HCT116 (cell line): ENCODE measurements around the gene CFAP74. TPM values are rescaled to one million over a fixed set of nuclear protein-coding genes. Genes with fewer than 3 reads are reported as not detected.

Experiments used
- ATAC-seq: fragments of 200-7000 bp; cut with Tn5 transposase; 2 replicates; pipeline ENCODE4 v1.9.1; 2020; ENCODE audit warnings: mild to moderate bottlenecking, moderate library complexity
- BruUV-seq: library from RNA; stranded (reverse); fragments of 400-500 nt; replicated peaks from 2 replicates; lab custom pipeline; 2021; lab: Mats Ljungman, UMichigan
- CTCF ChIA-PET: fragments of 300-600 bp; sonication (Branson Sonifier 250); formaldehyde crosslinking; loops from one replicate; lab custom pipeline; 2021; ENCODE audit warnings: antibody characterized with exemption; lab: Charles Lee
- POLR2A ChIA-PET: fragments of 300-600, 350-600 bp; sonication (Branson Sonifier 250); formaldehyde crosslinking; loops from one replicate; lab custom pipeline; 2021; ENCODE audit warnings: antibody characterized with exemption; lab: Charles Lee
- RAD21 ChIA-PET, 2 experiments: fragments of 300-600 bp; sonication (Branson Sonifier 250); formaldehyde crosslinking; loops; one replicate each; lab custom pipeline; 2023; ENCODE audit warnings: low total read pairs in 2 of 2; ENCODE audit not compliant: uncharacterized antibody in 2 of 2, unreplicated experiment in 2 of 2, low non-redundant PET in 1 of 2; lab: Charles Lee
- DNase-seq: peaks from one replicate; pipeline ENCODE4 v3.0.0-alpha.2; 2010; ENCODE audit warnings: low read depth, low spot score
- H2AFZ ChIP-seq: fragments of 200-600 bp; shearing (Covaris generic), sonication (generic); 2 replicates; pipeline ENCODE4 v1.6.1; 2017; ENCODE audit warnings: low read depth, mixed run types, mixed read lengths, antibody characterized with exemption, low read length; ENCODE audit not compliant: poor library complexity, severe bottlenecking
- H3K27ac ChIP-seq: 2 replicates; pipeline ENCODE4 v1.5.1; 2012; ENCODE audit warnings: low read depth, low read length
- H3K27me3 ChIP-seq: fragments of 200-600 bp; sonication (generic); 2 replicates; pipeline ENCODE4 v1.6.1; 2016; ENCODE audit warnings: mixed run types, low read length, mixed read lengths; ENCODE audit not compliant: insufficient read depth
- H3K36me3 ChIP-seq, 2 experiments: fragments of 200-500 bp in 1 of 2; fragments of 200-600 bp in 1 of 2; sonication (Bioruptor generic) in 1 of 2; sonication (generic) in 1 of 2; 2 replicates each; pipeline versions ENCODE4 v1.5.1 to v1.6.1; 2014 to 2016; ENCODE audit warnings: low read length in 2 of 2, inconsistent platforms in 1 of 2, mixed read lengths in 1 of 2, mixed run types in 1 of 2; ENCODE audit not compliant: insufficient read depth in 2 of 2, control insufficient read depth in 1 of 2
- H3K4me1 ChIP-seq, 2 experiments: fragments of 200-600 bp in 1 of 2; sonication (generic) in 1 of 2; 2 replicates each; pipeline versions ENCODE4 v1.5.1 to v1.6.1; 2012 to 2017; ENCODE audit warnings: low read length in 2 of 2, inconsistent platforms in 1 of 2, mild to moderate bottlenecking in 1 of 2, mixed read lengths in 1 of 2, mixed run types in 1 of 2, moderate library complexity in 1 of 2; ENCODE audit not compliant: insufficient read depth in 2 of 2, control insufficient read depth in 1 of 2
- H3K4me2 ChIP-seq: fragments of 200-600 bp; sonication (generic); 2 replicates; pipeline ENCODE4 v1.6.1; 2017; ENCODE audit warnings: mixed run types, low read length, mixed read lengths
- H3K4me3 ChIP-seq, 2 experiments: fragments of 200-600 bp in 1 of 2; sonication (generic) in 1 of 2; replicated peaks in 1 of 2; 2 replicates each; pipeline ENCODE4 v1.5.1; 2011 to 2016; ENCODE audit warnings: low read length in 2 of 2, control low read depth in 1 of 2, low read depth in 1 of 2, mild to moderate bottlenecking in 1 of 2, mixed read lengths in 1 of 2, mixed run types in 1 of 2
- H3K79me2 ChIP-seq: fragments of 200-600 bp; sonication (generic); 2 replicates; pipeline ENCODE4 v1.6.1; 2017; ENCODE audit warnings: mild to moderate bottlenecking, mixed run types, low read length, moderate library complexity, mixed read lengths; ENCODE audit not compliant: insufficient read depth
- H3K9ac ChIP-seq: fragments of 200-600 bp; sonication (generic); 2 replicates; pipeline ENCODE4 v1.6.1; 2016; ENCODE audit warnings: low read length, mixed read lengths
- H3K9me2 ChIP-seq: fragments of 200-600 bp; sonication (generic), shearing (Covaris generic); 2 replicates; pipeline ENCODE4 v1.6.1; 2017; ENCODE audit warnings: mixed run types, mild to moderate bottlenecking, moderate library complexity; ENCODE audit not compliant: insufficient read depth
- H3K9me3 ChIP-seq, 2 experiments: fragments of 200-500 bp in 1 of 2; fragments of 200-600 bp in 1 of 2; sonication (Bioruptor generic) in 1 of 2; sonication (generic) in 1 of 2; 2 replicates each; pipeline ENCODE4 v1.6.1; 2014 to 2017; ENCODE audit warnings: low read length in 2 of 2, mixed read lengths in 2 of 2, inconsistent platforms in 1 of 2, low read depth in 1 of 2, mild to moderate bottlenecking in 1 of 2, mixed run types in 1 of 2, moderate library complexity in 1 of 2; ENCODE audit not compliant: control insufficient read depth in 1 of 2, insufficient read depth in 1 of 2
- H4K20me1 ChIP-seq: fragments of 200-600 bp; sonication (generic), shearing (Covaris generic); 2 replicates; pipeline ENCODE4 v1.6.1; 2017; ENCODE audit warnings: mixed run types, mild to moderate bottlenecking, moderate library complexity; ENCODE audit not compliant: insufficient read depth
- EZH2 ChIP-seq: fragments of 200-600 bp; sonication (generic); IDR thresholded peaks from 2 replicates; pipeline ENCODE4 v1.6.1; 2017; ENCODE audit warnings: antibody characterized with exemption, mixed run types
- EZH2phosphoT487 ChIP-seq: fragments of 200-600 bp; IDR thresholded peaks from 2 replicates; pipeline ENCODE4 v1.6.1; 2018; ENCODE audit warnings: antibody characterized with exemption, borderline replicate concordance
- SIN3A ChIP-seq: IDR thresholded peaks from 2 replicates; pipeline ENCODE4 v1.6.1; 2012; ENCODE audit warnings: low read depth
- TCF7L2 ChIP-seq: IDR thresholded peaks from 2 replicates; pipeline ENCODE4 v1.7.0; 2011; ENCODE audit warnings: borderline replicate concordance, inconsistent platforms; ENCODE audit not compliant: insufficient read depth, insufficient read length; ENCODE audit errors: extremely low read depth
- YY1 ChIP-seq: IDR thresholded peaks from 2 replicates; pipeline ENCODE4 v1.6.1; 2011; ENCODE audit warnings: low read length, low read depth, moderate library complexity, mild to moderate bottlenecking; ENCODE audit not compliant: insufficient replicate concordance; ENCODE audit errors: extremely low read depth
- ZFX ChIP-seq: fragments of 450-650 bp; IDR thresholded peaks from 2 replicates; pipeline ENCODE4 v1.6.1; 2017
- intact Hi-C: fragments of 100-400 bp; cut with micrococcal nuclease; formaldehyde crosslinking; loops from 2 replicates; pipeline ENCODE4 v1.10.0; 2022
- total RNA-seq: library from RNA; stranded (reverse); gene quantifications from one replicate; pipeline ENCODE4 v1.2.1, GENCODE V29; 2021; ENCODE audit not compliant: unreplicated experiment
- TF ChIP-seq, protein P1 (sequence below): IDR thresholded peaks from 2 replicates; pipeline ENCODE4 v1.6.1; 2011; ENCODE audit warnings: mild to moderate bottlenecking, low read length, moderate library complexity; ENCODE audit not compliant: insufficient replicate concordance; ENCODE audit errors: extremely low read depth
- TF ChIP-seq, protein P2 (sequence below): IDR thresholded peaks from 2 replicates; pipeline ENCODE4 v1.6.1; 2012; ENCODE audit warnings: low read depth

The CFAP74 gene
- total RNA-seq, 1 experiment from 2014 or later: 4.9 TPM

DNA sequence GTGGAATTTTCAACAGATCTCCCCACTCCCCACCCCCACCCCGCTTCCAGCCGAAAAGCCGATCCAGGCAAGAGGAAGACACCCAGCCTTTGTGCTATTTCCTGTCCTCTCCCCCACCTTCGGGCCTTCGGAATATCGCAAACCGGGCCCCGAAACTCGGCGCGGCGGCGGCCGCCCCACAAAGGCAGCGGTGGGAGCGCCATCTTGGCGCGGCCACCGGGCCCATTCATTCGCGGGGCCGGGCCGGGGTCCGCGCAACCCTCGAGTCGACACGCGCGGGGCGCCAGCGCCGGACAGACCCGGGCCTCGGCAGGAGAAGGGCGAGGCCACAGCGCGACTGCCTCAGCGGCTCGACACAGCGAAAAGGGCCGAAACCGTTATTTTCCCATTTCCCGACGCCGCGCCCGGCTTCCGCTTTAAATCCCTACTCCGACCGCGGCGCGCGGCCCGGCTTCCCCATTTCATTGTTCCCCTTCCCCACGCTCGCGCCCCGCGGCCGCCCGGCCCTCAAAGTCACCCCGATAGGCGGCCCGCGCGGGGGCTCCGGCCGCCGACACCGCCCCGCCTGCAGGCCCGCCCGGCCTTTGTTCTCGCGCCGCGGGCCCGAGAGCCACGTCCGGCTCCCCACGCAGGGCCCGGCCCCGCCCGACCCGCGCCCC, 113.6 kb downstream of the CFAP74 start:
- TF ChIP-seq, protein P1, sequence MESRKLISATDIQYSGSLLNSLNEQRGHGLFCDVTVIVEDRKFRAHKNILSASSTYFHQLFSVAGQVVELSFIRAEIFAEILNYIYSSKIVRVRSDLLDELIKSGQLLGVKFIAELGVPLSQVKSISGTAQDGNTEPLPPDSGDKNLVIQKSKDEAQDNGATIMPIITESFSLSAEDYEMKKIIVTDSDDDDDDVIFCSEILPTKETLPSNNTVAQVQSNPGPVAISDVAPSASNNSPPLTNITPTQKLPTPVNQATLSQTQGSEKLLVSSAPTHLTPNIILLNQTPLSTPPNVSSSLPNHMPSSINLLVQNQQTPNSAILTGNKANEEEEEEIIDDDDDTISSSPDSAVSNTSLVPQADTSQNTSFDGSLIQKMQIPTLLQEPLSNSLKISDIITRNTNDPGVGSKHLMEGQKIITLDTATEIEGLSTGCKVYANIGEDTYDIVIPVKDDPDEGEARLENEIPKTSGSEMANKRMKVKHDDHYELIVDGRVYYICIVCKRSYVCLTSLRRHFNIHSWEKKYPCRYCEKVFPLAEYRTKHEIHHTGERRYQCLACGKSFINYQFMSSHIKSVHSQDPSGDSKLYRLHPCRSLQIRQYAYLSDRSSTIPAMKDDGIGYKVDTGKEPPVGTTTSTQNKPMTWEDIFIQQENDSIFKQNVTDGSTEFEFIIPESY: no peak
- TF ChIP-seq TCF7L2: peak; percentile 85
- no peak for TF ChIP-seq EZH2
- TF ChIP-seq, protein P2, sequence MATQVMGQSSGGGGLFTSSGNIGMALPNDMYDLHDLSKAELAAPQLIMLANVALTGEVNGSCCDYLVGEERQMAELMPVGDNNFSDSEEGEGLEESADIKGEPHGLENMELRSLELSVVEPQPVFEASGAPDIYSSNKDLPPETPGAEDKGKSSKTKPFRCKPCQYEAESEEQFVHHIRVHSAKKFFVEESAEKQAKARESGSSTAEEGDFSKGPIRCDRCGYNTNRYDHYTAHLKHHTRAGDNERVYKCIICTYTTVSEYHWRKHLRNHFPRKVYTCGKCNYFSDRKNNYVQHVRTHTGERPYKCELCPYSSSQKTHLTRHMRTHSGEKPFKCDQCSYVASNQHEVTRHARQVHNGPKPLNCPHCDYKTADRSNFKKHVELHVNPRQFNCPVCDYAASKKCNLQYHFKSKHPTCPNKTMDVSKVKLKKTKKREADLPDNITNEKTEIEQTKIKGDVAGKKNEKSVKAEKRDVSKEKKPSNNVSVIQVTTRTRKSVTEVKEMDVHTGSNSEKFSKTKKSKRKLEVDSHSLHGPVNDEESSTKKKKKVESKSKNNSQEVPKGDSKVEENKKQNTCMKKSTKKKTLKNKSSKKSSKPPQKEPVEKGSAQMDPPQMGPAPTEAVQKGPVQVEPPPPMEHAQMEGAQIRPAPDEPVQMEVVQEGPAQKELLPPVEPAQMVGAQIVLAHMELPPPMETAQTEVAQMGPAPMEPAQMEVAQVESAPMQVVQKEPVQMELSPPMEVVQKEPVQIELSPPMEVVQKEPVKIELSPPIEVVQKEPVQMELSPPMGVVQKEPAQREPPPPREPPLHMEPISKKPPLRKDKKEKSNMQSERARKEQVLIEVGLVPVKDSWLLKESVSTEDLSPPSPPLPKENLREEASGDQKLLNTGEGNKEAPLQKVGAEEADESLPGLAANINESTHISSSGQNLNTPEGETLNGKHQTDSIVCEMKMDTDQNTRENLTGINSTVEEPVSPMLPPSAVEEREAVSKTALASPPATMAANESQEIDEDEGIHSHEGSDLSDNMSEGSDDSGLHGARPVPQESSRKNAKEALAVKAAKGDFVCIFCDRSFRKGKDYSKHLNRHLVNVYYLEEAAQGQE: no peak
- peak; percentile 67 for TF ChIP-seq YY1
- peak; percentile 86 for TF ChIP-seq ZFX
- no peak for TF ChIP-seq EZH2phosphoT487
- TF ChIP-seq SIN3A: peak; percentile 60
- TF ChIP-seq, all 23 proteins: peak for 4
- DNase-seq: no peak
- Histone ChIP-seq H3K36me3 (no peaks in the 10 kb centered on the region; a peak in 1 of 4 replicates), H3K27me3 (no peaks in the 10 kb centered on the region), H3K4me1 (peaks cover 33 to 44% of the 10 kb centered on the region in 2 experiments), H4K20me1 (peaks cover 23% of the 10 kb centered on the region; the same call in 1 of the 2 replicates), H3K4me2 (peak overlapping the region; percentile 82), H3K9me2 (no peaks in the 10 kb centered on the region), H3K4me3 (peak overlapping the region; percentile 66 to 75), H3K79me2 (peaks cover 53% of the 10 kb centered on the region), H2AFZ (no peak overlapping the region), H3K9ac (peak overlapping the region; percentile 81), H3K9me3 (no peaks in the 10 kb centered on the region), H3K27ac (peak overlapping the region; percentile 69)
- no TSS peak for BruUV-seq
- RAD21 ChIA-PET: no interaction called here
- intact Hi-C loops: no loop called here
- CTCF ChIA-PET: no interaction called here
- POLR2A ChIA-PET: no interaction called here
- peak; percentile 52 for ATAC-seq
